Upper lobe of left lung (tissue), 6 donors: ENCODE data around the gene COL20A1. TPM values are rescaled to one million over a fixed set of nuclear protein-coding genes. Genes with fewer than 3 reads are reported as not detected.

Experiments
- ATAC-seq, 2 donors: fragments of 200-7000 bp; cut with Tn5 transposase; one replicate each; pipeline ENCODE4 v1.9.1; 2022; ENCODE audit warnings: mild to moderate bottlenecking in 2 of 2, moderate library complexity in 2 of 2; ENCODE audit not compliant: low FRiP score in 2 of 2
- DNase-seq, 2 donors: peaks; one replicate each; pipeline ENCODE4 v3.0.0-alpha.2; 2019 to 2020
- H3K27ac ChIP-seq, 4 donors: fragments of 200-600 bp; sonication (generic); one replicate each; pipeline ENCODE4 v1.5.1; 2016 to 2019
- H3K27me3 ChIP-seq, 4 donors: fragments of 200-600 bp; sonication (generic); one replicate each; pipeline ENCODE4 v1.5.1; 2017 to 2019
- H3K36me3 ChIP-seq, 4 donors: fragments of 200-600 bp; sonication (generic); one replicate each; pipeline ENCODE4 v1.5.1; 2016 to 2019
- H3K4me1 ChIP-seq, 4 donors: fragments of 200-600 bp; sonication (generic); one replicate each; pipeline ENCODE4 v1.5.1; 2018 to 2019
- H3K4me3 ChIP-seq, 4 donors: fragments of 200-600 bp; sonication (generic); one replicate each; pipeline ENCODE4 v1.5.1; 2017 to 2019; ENCODE audit warnings: mild to moderate bottlenecking in 2 of 4, moderate library complexity in 1 of 4
- H3K9me3 ChIP-seq, 4 donors: fragments of 200-600 bp; sonication (generic); one replicate each; pipeline ENCODE4 v1.5.1; 2018 to 2019
- EP300 ChIP-seq, 4 donors: sonication (generic); formaldehyde crosslinking; IDR thresholded peaks; one replicate each; pipeline ENCODE4 v1.5.1; 2017; ENCODE audit warnings: antibody characterized with exemption in 4 of 4, control low read depth in 2 of 4
- POLR2A ChIP-seq, 4 donors: fragments of 450-650 bp; IDR thresholded peaks; one replicate each; pipeline ENCODE4 v1.5.1; 2016 to 2017; ENCODE audit warnings: antibody characterized with exemption in 4 of 4, mild to moderate bottlenecking in 2 of 4
- POLR2AphosphoS5 ChIP-seq, 2 donors: sonication (generic); formaldehyde crosslinking; IDR thresholded peaks; one replicate each; pipeline ENCODE4 v1.5.1; 2017; ENCODE audit warnings: antibody characterized with exemption in 2 of 2
- WGBS, 2 donors: methylation state at CpG; one replicate each; pipeline ENCODE4 v1.1.5; 2017 to 2018; 5-methylcytosine and 5-hydroxymethylcytosine counted together
- total RNA-seq, 6 donors: library from RNA; depleted of rRNA in 4 of 6; stranded (reverse); fragments of >200 nt in 4 of 6; gene quantifications; one replicate each; pipeline versions ENCODE4 v1.1.0 to v1.2.1, GENCODE V29; 2016 to 2021
- TF ChIP-seq, protein P1 (sequence below), 6 experiments: fragments of 450-650 bp in 4 of 6; fragments of 200-600 bp in 2 of 6; sonication (generic) in 2 of 6; IDR thresholded peaks; one replicate each; pipeline ENCODE4 v1.5.1; 2016 to 2019; ENCODE audit warnings: antibody characterized with exemption in 6 of 6
- donor health status: DM: no; HTN: no; CAD: no; lungs with moderate emphysema.
- donor health status: DM: no; HTN: yes; CAD: no; lungs with severe emphysema.

Gene COL20A1
- total RNA-seq, 6 donors from 2014 or later, result 0.03 TPM; not detected in 5

DNA sequence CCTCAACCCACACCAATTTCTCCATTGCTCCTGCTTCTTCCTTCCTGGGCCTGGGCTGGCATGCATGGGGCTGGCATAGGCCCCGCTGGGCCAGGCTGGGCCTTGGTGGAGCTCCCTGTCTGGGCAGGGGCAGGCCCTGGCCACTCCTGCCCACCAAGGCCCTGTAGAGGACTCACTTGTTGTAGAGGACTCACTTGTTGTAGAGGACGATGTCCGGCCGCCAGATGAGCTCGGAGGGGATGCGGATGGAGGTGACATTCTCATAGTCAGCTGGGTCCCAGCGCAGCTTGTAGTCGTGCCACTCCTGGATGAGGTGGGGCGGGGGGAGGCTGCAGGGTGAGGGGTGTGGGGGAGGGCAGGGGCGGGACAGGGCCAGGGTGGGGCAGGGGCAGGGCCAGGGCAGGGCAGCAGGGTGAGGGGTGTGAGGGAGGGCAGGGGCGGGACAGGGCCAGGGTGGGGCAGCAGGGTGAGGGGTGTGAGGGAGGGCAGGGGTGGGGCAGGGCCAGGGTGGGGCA, 62.9 kb downstream of the COL20A1 start:
- H3K27me3 ChIP-seq, result peaks cover 0 to 10% (median 4%) of the 10 kb centered on the region in 4 donors
- no peaks in the 10 kb centered on the region for H3K36me3 ChIP-seq
- H3K27ac ChIP-seq, result no peak overlapping the region
- TF ChIP-seq POLR2A (IDR thresholded peaks at IDR 0.05) (no peak), POLR2AphosphoS5 (IDR thresholded peaks at IDR 0.05) (no peak), EP300 (IDR thresholded peaks at IDR 0.05) (no peak)
- TF ChIP-seq, protein P1, sequence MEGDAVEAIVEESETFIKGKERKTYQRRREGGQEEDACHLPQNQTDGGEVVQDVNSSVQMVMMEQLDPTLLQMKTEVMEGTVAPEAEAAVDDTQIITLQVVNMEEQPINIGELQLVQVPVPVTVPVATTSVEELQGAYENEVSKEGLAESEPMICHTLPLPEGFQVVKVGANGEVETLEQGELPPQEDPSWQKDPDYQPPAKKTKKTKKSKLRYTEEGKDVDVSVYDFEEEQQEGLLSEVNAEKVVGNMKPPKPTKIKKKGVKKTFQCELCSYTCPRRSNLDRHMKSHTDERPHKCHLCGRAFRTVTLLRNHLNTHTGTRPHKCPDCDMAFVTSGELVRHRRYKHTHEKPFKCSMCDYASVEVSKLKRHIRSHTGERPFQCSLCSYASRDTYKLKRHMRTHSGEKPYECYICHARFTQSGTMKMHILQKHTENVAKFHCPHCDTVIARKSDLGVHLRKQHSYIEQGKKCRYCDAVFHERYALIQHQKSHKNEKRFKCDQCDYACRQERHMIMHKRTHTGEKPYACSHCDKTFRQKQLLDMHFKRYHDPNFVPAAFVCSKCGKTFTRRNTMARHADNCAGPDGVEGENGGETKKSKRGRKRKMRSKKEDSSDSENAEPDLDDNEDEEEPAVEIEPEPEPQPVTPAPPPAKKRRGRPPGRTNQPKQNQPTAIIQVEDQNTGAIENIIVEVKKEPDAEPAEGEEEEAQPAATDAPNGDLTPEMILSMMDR (IDR thresholded peaks at IDR 0.05), result no peak
- no peaks in the 10 kb centered on the region for H3K9me3 ChIP-seq
- H3K4me1 ChIP-seq, result peaks cover 0 to 4% (median 0%) of the 10 kb centered on the region in 4 donors
- H3K4me3 ChIP-seq, result no peak overlapping the region
- 80 to 91% methylated on average over 7 to 8 of the region's 11 CpGs for WGBS, 2 donors
- DNase-seq (peak in 1 of 2 donors; percentile 45), ATAC-seq (no peak)

DNA sequence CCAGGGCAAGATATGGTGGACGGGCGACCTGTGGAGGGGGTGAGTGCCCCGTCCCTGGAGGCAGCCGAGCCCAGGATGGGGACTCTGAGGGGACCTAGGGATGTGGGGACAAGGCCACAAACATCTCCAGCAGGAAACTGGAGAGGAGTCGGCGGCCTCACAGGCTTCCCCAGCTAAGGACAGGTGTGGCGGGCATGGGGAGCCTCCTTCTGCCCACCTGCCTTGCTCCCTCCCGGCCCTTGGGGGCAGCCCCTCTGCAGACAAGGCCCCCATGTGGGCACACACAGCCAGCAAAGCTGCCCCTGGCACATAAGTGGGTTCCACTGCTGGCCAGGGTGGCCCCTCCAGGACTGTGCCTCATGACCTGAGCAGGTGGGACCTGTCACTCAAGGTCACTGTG, 63.5 kb downstream of the COL20A1 start:
- ATAC-seq (no peak), DNase-seq (peak in 1 of 2 donors; percentile 50)
- Histone ChIP-seq H3K27ac (no peak overlapping the region), H3K27me3 (peaks cover 0 to 14% (median 7%) of the 10 kb centered on the region in 4 donors), H3K36me3 (no peaks in the 10 kb centered on the region), H3K4me3 (no peak overlapping the region), H3K4me1 (peaks cover 0 to 4% (median 0%) of the 10 kb centered on the region in 4 donors), H3K9me3 (no peaks in the 10 kb centered on the region)
- WGBS, 2 donors, result 92% methylated on average over 6 of the region's 8 CpGs; no CpG with 5 or more reads in 1 of the 2 donors
- TF ChIP-seq EP300 (IDR thresholded peaks at IDR 0.05) (no peak), POLR2AphosphoS5 (IDR thresholded peaks at IDR 0.05) (no peak)
- TF ChIP-seq, protein P1 (IDR thresholded peaks at IDR 0.05), result no peak

DNA sequence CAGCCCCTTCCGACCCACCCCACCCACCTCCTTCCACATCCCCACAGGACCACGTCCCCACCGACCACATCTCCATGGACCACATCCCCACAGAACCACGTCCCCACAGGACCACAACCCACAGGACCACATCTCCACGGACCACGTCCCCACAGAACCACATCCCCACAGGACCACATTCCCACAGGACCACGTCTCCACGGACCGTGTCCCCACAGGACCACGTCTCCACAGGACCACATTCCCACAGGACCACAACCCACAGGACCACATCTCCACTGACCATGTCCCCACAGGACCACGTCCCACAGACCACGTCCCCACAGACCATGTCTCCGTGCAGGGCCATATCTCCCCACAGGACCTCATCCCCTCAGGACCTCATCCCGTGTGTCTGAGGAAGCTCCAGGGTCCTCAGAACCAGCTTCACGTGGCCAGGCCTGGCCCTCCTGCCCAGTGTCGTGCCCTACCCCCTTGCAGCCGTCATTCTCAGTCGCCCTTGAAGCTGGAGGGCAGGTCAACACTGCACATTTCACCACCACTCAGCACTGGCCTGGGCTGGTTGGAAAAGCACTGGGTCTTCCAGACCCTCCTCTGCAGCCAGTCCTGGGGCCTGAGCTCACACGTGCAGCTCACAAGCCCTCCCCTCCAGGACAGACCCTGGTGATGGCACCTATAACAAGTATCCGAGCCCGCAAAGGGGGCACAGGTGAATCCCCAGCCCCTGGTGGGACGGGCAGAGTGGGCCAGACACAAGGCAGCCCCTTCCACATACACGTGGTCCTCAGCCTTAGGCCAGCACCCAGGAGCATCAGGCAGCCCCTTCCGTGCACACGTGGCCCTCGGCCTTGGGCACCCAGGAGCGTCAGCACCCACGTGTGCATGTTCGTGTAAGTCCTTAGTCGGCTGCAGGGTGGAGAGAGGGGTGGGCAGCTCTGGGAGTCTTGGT, 64.2 kb downstream of the COL20A1 start:
- ATAC-seq (no peak), DNase-seq (peak in 1 of 2 donors; percentile 41)
- TF ChIP-seq EP300 (IDR thresholded peaks at IDR 0.05), result no peak
- TF ChIP-seq, protein P1 (IDR thresholded peaks at IDR 0.05), result no peak
- no peak for TF ChIP-seq POLR2A (IDR thresholded peaks at IDR 0.05)
- TF ChIP-seq POLR2AphosphoS5 (IDR thresholded peaks at IDR 0.05), result no peak
- Histone ChIP-seq H3K27ac (no peak overlapping the region), H3K4me1 (peaks cover 0 to 4% (median 0%) of the 10 kb centered on the region in 4 donors), H3K4me3 (no peak overlapping the region), H3K9me3 (no peaks in the 10 kb centered on the region), H3K27me3 (peaks cover 0 to 14% (median 7%) of the 10 kb centered on the region in 4 donors), H3K36me3 (no peaks in the 10 kb centered on the region)
- WGBS, 2 donors, result 71% methylated on average over 17 to 27 of the region's 30 CpGs

DNA sequence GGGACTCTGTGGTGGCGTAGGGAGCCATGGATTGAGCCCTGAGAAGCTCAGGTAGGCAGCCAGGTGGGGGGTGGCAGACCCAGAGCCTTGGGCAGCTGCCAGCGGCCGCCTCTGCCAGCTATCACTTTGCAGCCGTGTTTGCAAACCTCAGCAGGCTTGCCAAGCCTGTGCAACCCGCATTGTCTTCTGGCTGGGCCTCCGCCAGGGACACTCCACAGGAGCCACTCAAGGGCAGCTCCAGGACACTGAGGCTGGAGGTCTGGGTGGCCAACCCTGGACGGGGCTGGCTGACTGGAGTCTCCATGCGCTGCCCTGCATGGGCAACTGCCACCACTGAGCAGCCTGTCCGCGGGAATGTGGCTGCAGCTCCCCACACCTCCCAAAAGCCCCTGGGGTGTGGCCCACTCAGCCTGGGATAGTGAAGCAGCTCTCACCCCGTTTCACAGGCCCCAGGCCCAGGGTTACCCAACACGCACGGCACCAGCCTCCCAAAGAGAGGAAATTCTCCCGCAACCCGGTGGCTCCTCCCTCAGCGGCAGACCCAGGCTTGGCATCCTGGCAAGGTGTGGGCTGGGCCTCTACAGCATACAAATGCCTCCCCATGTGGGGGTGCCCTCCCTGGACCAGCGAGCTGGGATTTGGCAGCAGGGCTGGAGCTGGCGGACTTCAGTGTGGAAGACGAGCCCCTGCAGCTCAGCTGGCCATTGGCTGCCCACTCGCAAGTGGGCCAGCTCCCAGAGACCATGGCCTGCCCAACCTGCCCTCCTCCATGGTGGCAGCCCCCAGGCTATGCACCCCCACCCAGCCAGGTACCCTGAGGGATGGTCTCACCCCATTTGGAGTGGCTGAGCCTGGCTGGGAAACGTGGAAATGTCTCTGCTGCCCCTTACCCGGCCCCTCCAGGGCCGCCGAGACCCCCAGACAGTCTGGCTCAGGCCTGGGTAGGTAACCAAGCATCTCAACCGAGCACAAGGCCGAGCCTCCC, 65.2 kb downstream of the COL20A1 start:
- Histone ChIP-seq H3K27me3 (peaks cover 0 to 15% (median 8%) of the 10 kb centered on the region in 4 donors), H3K9me3 (no peaks in the 10 kb centered on the region), H3K4me1 (peaks cover 0 to 4% (median 0%) of the 10 kb centered on the region in 4 donors), H3K4me3 (no peak overlapping the region), H3K27ac (no peak overlapping the region), H3K36me3 (no peaks in the 10 kb centered on the region)
- WGBS, 2 donors, result 32 to 63% methylated on average over 6 to 19 of the region's 26 CpGs
- no peak for ATAC-seq
- TF ChIP-seq POLR2AphosphoS5 (IDR thresholded peaks at IDR 0.05), result no peak
- TF ChIP-seq, protein P1 (IDR thresholded peaks at IDR 0.05), result no peak
- TF ChIP-seq POLR2A (IDR thresholded peaks at IDR 0.05), result no peak
- TF ChIP-seq EP300 (IDR thresholded peaks at IDR 0.05), result no peak
- peak in 1 of 2 donors; percentile 77 for DNase-seq
